GM19351 (cell line): ENCODE measurements around the gene LAMC2.

Experiments
- ATAC-seq: cut with Tn5 transposase; IDR thresholded peaks from one replicate; pipeline ENCODE4 v1.9.1; 2021; ENCODE audit warnings: mild to moderate bottlenecking, moderate library complexity; ENCODE audit not compliant: unreplicated experiment

The LAMC2 gene

GRCh38 chr1:183167676-183168075 lies 18.4 kb upstream of the LAMC2 start:
- ATAC-seq: no peak

GRCh38 chr1:183168308-183168707 lies 17.8 kb upstream of the LAMC2 start:
- no peak for ATAC-seq

GRCh38 chr1:183173828-183174227 lies 12.2 kb upstream of the LAMC2 start:
- no peak for ATAC-seq

GRCh38 chr1:183175631-183176030 lies 10.4 kb upstream of the LAMC2 start:
- ATAC-seq: no peak

- ATAC-seq: no peak
Measured at GRCh38 chr1:183178545-183178944, 7.5 kb upstream of the LAMC2 start.

- no peak for ATAC-seq
Measured at GRCh38 chr1:183179033-183179432, 7.0 kb upstream of the LAMC2 start.

- no peak for ATAC-seq
Measured at GRCh38 chr1:183180218-183180617, 5.8 kb upstream of the LAMC2 start.

GRCh38 chr1:183180634-183181056 lies 5.4 kb upstream of the LAMC2 start:
- ATAC-seq: no peak

GRCh38 chr1:183186841-183187240 lies 777 bp downstream of the LAMC2 start:
- ATAC-seq: no peak

GRCh38 chr1:183188240-183188639 lies 2.2 kb downstream of the LAMC2 start:
- ATAC-seq: no peak

GRCh38 chr1:183191833-183192232 lies 5.8 kb downstream of the LAMC2 start:
- ATAC-seq: no peak

GRCh38 chr1:183193963-183194525 lies 8.0 kb downstream of the LAMC2 start:
- no peak for ATAC-seq

GRCh38 chr1:183194527-183195141 lies 8.6 kb downstream of the LAMC2 start:
- ATAC-seq: peak; percentile 97

GRCh38 chr1:183195142-183195574 lies 9.1 kb downstream of the LAMC2 start:
- ATAC-seq: peak; percentile 20

GRCh38 chr1:183197762-183198161 lies 11.7 kb downstream of the LAMC2 start:
- no peak for ATAC-seq

- ATAC-seq: no peak
Measured at GRCh38 chr1:183198463-183198862, 12.4 kb downstream of the LAMC2 start.

GRCh38 chr1:183199304-183199703 lies 13.2 kb downstream of the LAMC2 start:
- ATAC-seq: no peak

GRCh38 chr1:183200451-183200850 lies 14.4 kb downstream of the LAMC2 start:
- ATAC-seq: no peak

- ATAC-seq: no peak
Measured at GRCh38 chr1:183203094-183203493, 17.0 kb downstream of the LAMC2 start.

- no peak for ATAC-seq
Measured at GRCh38 chr1:183205196-183205781, 19.2 kb downstream of the LAMC2 start.

- ATAC-seq: no peak
Measured at GRCh38 chr1:183206538-183207122, 20.6 kb downstream of the LAMC2 start.

GRCh38 chr1:183209533-183210158 lies 23.6 kb downstream of the LAMC2 start:
- ATAC-seq: peak; percentile 54
